NCI-H128 (cell line): Measurements from ENCODE around the gene NARS2.
"Not testable (repeated sequence)": the region's sequence is repeated elsewhere in the genome, so short reads cannot be mapped to it uniquely, and the experiment has no call there.

Experiments used
- DNase-seq: peaks from one replicate; lab custom pipeline; 2025; ENCODE audit not compliant: unreplicated experiment; lab: John Stamatoyannopoulos, UW

The NARS2 gene

GRCh38 chr11:78574386-78575381, at the start of gene NARS2:
Gene NARS2 (minus strand): TSS chr11:78574864. CDS start chr11:78574488, 376 bp downstream.
- peak; percentile 95 for DNase-seq

- no peak for DNase-seq
These were observed 48.0 kb upstream of the NARS2 start for GRCh38 chr11:78622666-78623065.

GRCh38 chr11:78620159-78620558, 45.5 kb upstream of the NARS2 start:
- DNase-seq: no peak

GRCh38 chr11:78615724-78616123, 41.1 kb upstream of the NARS2 start:
- DNase-seq: no peak

GRCh38 chr11:78613378-78613813, 38.7 kb upstream of the NARS2 start:
- DNase-seq: no peak

- no peak for DNase-seq
These were observed 38.2 kb upstream of the NARS2 start for GRCh38 chr11:78612721-78613377.

- not testable (repeated sequence) for DNase-seq
These were observed 34.7 kb upstream of the NARS2 start for GRCh38 chr11:78609321-78609720.

- DNase-seq: no peak
These were observed 33.0 kb upstream of the NARS2 start for GRCh38 chr11:78607696-78608095.

- no peak for DNase-seq
These were observed 32.0 kb upstream of the NARS2 start for GRCh38 chr11:78606667-78607066.

GRCh38 chr11:78605296-78605695, 30.6 kb upstream of the NARS2 start:
- no peak for DNase-seq

- DNase-seq: no peak
These were observed 29.1 kb upstream of the NARS2 start for GRCh38 chr11:78603792-78604191.

GRCh38 chr11:78602771-78603170, 28.1 kb upstream of the NARS2 start:
- DNase-seq: not testable (repeated sequence)

GRCh38 chr11:78601066-78601465, 26.4 kb upstream of the NARS2 start:
- DNase-seq: not testable (repeated sequence)

GRCh38 chr11:78597579-78597978, 22.9 kb upstream of the NARS2 start:
- DNase-seq: not testable (repeated sequence)

GRCh38 chr11:78595436-78596130, 20.9 kb upstream of the NARS2 start:
- no peak for DNase-seq

GRCh38 chr11:78594814-78595213, 20.1 kb upstream of the NARS2 start:
- no peak for DNase-seq

GRCh38 chr11:78588517-78588916, 13.9 kb upstream of the NARS2 start:
- no peak for DNase-seq

GRCh38 chr11:78587446-78587845, 12.8 kb upstream of the NARS2 start:
- DNase-seq: no peak

GRCh38 chr11:78586452-78587046, 11.9 kb upstream of the NARS2 start:
- no peak for DNase-seq

- DNase-seq: no peak
These were observed 9.2 kb upstream of the NARS2 start for GRCh38 chr11:78583889-78584288.

GRCh38 chr11:78577495-78577894, 2.8 kb upstream of the NARS2 start:
- DNase-seq: no peak
